Aorta (tissue), 5 donors: ENCODE measurements around the gene KCTD19. TPM values are rescaled to one million over a fixed set of nuclear protein-coding genes. Genes with fewer than 3 reads are reported as not detected.
A peak's percentile ranks its signal among the peaks of the same experiment; 100 is the strongest.

Source experiments
- ATAC-seq: fragments of 200-7000 bp; cut with Tn5 transposase; one replicate; pipeline ENCODE4 v1.9.1; 2022; ENCODE audit warnings: moderate library complexity; ENCODE audit not compliant: low FRiP score
- DNase-seq, 2 donors: peaks; one replicate each; pipeline ENCODE4 v3.0.0-alpha.2; 2020
- H3K27ac ChIP-seq, 2 donors: one replicate each; pipeline ENCODE4 v1.5.1; 2013; ENCODE audit warnings: low read length in 2 of 2, mild to moderate bottlenecking in 2 of 2, moderate library complexity in 2 of 2, control low read depth in 1 of 2, inconsistent platforms in 1 of 2, low read depth in 1 of 2
- H3K27me3 ChIP-seq, 2 donors: one replicate each; pipeline ENCODE4 v1.6.1; 2013; ENCODE audit warnings: control low read depth in 1 of 2, low read length in 1 of 2, mild to moderate bottlenecking in 1 of 2, moderate library complexity in 1 of 2; ENCODE audit not compliant: insufficient read depth in 2 of 2, control insufficient read depth in 1 of 2
- H3K36me3 ChIP-seq, 2 donors: one replicate each; pipeline ENCODE4 v1.6.1; 2013; ENCODE audit warnings: control low read depth in 1 of 2, low read length in 1 of 2, mild to moderate bottlenecking in 1 of 2; ENCODE audit not compliant: insufficient read depth in 2 of 2, control insufficient read depth in 1 of 2
- H3K4me1 ChIP-seq, 2 donors: one replicate each; pipeline ENCODE4 v1.6.1; 2013; ENCODE audit warnings: low read length in 2 of 2, control low read depth in 1 of 2, mild to moderate bottlenecking in 1 of 2, moderate library complexity in 1 of 2; ENCODE audit not compliant: insufficient read depth in 2 of 2, control insufficient read depth in 1 of 2
- H3K4me3 ChIP-seq, 2 donors: one replicate each; pipeline ENCODE4 v1.5.1; 2013; ENCODE audit warnings: low read length in 2 of 2, control low read depth in 1 of 2, mild to moderate bottlenecking in 1 of 2
- H3K9me3 ChIP-seq: one replicate; pipeline ENCODE4 v1.6.1; 2013; ENCODE audit warnings: mild to moderate bottlenecking, low read length; ENCODE audit not compliant: control insufficient read depth
- WGBS, 2 donors: extraction: QIAGEN DNeasy Blood & Tissue Kit; methylation state at CpG; one replicate each; pipeline ENCODE4 v1.1.7; 2013; 5-methylcytosine and 5-hydroxymethylcytosine counted together
- intact Hi-C, 2 donors: fragments of 100-400 bp; cut with DNase I; formaldehyde crosslinking; loops; one replicate each; pipeline versions ENCODE4 v1.14.2 to v1.15.0; 2022
- polyA plus RNA-seq, 2 donors: library from polyadenylated mRNA; stranded (reverse); fragments of 200-250 nt; gene quantifications; one replicate each; pipeline ENCODE4 v1.2.3, GENCODE V29; 2013
- total RNA-seq, 2 donors: library from RNA; stranded (reverse); fragmentation: NEBNext Ultra II Directional; extraction: Animal tissue kit (Norgen Biotek cat#: 25700); gene quantifications; one replicate each; pipeline ENCODE4 v1.2.1, GENCODE V29; 2021
- donor health status: healthy with polysubstance abuse.
- donor health status: Bipolar disorder and iron deficiency.
- donor health status: DM: no; HTN: no; CAD: no.
- donor health status: DM: no; HTN: no; CAD: no.
- donor health status: DM: yes; HTN: yes; CAD: no.

Gene KCTD19
- total and polyA plus RNA-seq, 4 donors = 0.12 TPM; not detected in 3

- Histone ChIP-seq H3K4me3 (no peak overlapping the region), H3K36me3 (no peaks in the 10 kb centered on the region), H3K27me3 (no peaks in the 10 kb centered on the region), H3K9me3 (no peaks in the 10 kb centered on the region), H3K27ac (no peak overlapping the region), H3K4me1 (no peaks in the 10 kb centered on the region)
- intact Hi-C loops = no loop called here
- DNase-seq = peak in 1 of 2 donors; percentile 42
- WGBS, 2 donors = 81 to 86% methylated on average over 7 of the region's 7 CpGs
- ATAC-seq = no peak
These were observed 43.3 kb downstream of the KCTD19 start for GRCh38 chr16:67283039-67283825.

- Histone ChIP-seq H3K36me3 (no peaks in the 10 kb centered on the region), H3K4me3 (no peak overlapping the region), H3K4me1 (no peaks in the 10 kb centered on the region), H3K27ac (no peak overlapping the region), H3K9me3 (no peaks in the 10 kb centered on the region), H3K27me3 (no peaks in the 10 kb centered on the region)
- DNase-seq (no peak), ATAC-seq (no peak)
- intact Hi-C loops = no loop called here
- 94 to 97% methylated on average over 10 of the region's 10 CpGs for WGBS, 2 donors
These were observed 44.1 kb downstream of the KCTD19 start for GRCh38 chr16:67282447-67282805.

GRCh38 chr16:67281536-67282446 lies 44.8 kb downstream of the KCTD19 start:
- peak in 1 of 2 donors; percentile 63 for DNase-seq
- Histone ChIP-seq H3K9me3 (no peaks in the 10 kb centered on the region), H3K27ac (no peak overlapping the region), H3K27me3 (no peaks in the 10 kb centered on the region), H3K36me3 (no peaks in the 10 kb centered on the region), H3K4me1 (no peaks in the 10 kb centered on the region), H3K4me3 (no peak overlapping the region)
- no peak for ATAC-seq
- 93 to 95% methylated on average over 14 of the region's 14 CpGs for WGBS, 2 donors
- intact Hi-C loops = no loop called here

- Histone ChIP-seq H3K4me1 (no peaks in the 10 kb centered on the region), H3K9me3 (no peaks in the 10 kb centered on the region), H3K27ac (no peak overlapping the region), H3K4me3 (no peak overlapping the region), H3K27me3 (no peaks in the 10 kb centered on the region), H3K36me3 (no peaks in the 10 kb centered on the region)
- ATAC-seq (no peak), DNase-seq (no peak)
- WGBS, 2 donors = 95% methylated on average over 15 of the region's 15 CpGs
- intact Hi-C loops = no loop called here
These were observed 46.2 kb downstream of the KCTD19 start for GRCh38 chr16:67280090-67281015.

- intact Hi-C loops = no loop called here
These were observed 47.0 kb downstream of the KCTD19 start, which contains the start of gene PLEKHG4 for GRCh38 chr16:67279296-67280089. TSS of gene PLEKHG4 (plus strand) at chr16:67279532. CDS start at chr16:67280045, 513 bp downstream.

GRCh38 chr16:67278773-67279295 lies 47.7 kb downstream of the KCTD19 start:
- ATAC-seq (peak; percentile 13), DNase-seq (no peak)
- peak overlapping the region in 1 of 2 donors; percentile 20 for H3K27ac ChIP-seq
- no peaks in the 10 kb centered on the region for H3K27me3 ChIP-seq
- H3K36me3 ChIP-seq = no peaks in the 10 kb centered on the region
- 4 to 5% methylated on average over 35 to 42 of the region's 42 CpGs for WGBS, 2 donors
- no peaks in the 10 kb centered on the region for H3K4me1 ChIP-seq
- H3K9me3 ChIP-seq = no peaks in the 10 kb centered on the region
- H3K4me3 ChIP-seq = peak overlapping the region in 1 of 2 donors; percentile 49
- intact Hi-C loops = no loop called here

More at GRCh38 chr16:67279296-67280089, 47.0 kb downstream of the KCTD19 start, which contains the start of gene PLEKHG4:
- ATAC-seq = peak; percentile 78
- DNase-seq = peak; percentile 83 to 91
- Histone ChIP-seq H3K4me3 (peak within 1 kb of the TSS in 1 of 2 donors; percentile 49), H3K27me3 (no peaks in the 10 kb centered on the region), H3K4me1 (no peaks in the 10 kb centered on the region), H3K36me3 (no peaks in the 10 kb centered on the region), H3K27ac (peak within 1 kb of the TSS in 1 of 2 donors; percentile 20), H3K9me3 (no peaks in the 10 kb centered on the region)
- 24 to 28% methylated on average over 49 to 83 of the region's 83 CpGs for WGBS, 2 donors

GRCh38 chr16:67277999-67278772 lies 48.4 kb downstream of the KCTD19 start:
- DNase-seq = peak in 1 of 2 donors; percentile 73
- 33 to 43% methylated on average over 13 of the region's 13 CpGs for WGBS, 2 donors
- H3K27me3 ChIP-seq = no peaks in the 10 kb centered on the region
- intact Hi-C loops = no loop called here
- H3K9me3 ChIP-seq = no peaks in the 10 kb centered on the region
- peak overlapping the region; percentile 24 to 29 for H3K27ac ChIP-seq
- no peaks in the 10 kb centered on the region for H3K36me3 ChIP-seq
- peak; percentile 50 for ATAC-seq
- H3K4me3 ChIP-seq = no peak overlapping the region
- H3K4me1 ChIP-seq = no peaks in the 10 kb centered on the region
